Naive B cell (primary cell): Measurements from ENCODE around the gene LLPH. TPM values are rescaled to one million over a fixed set of nuclear protein-coding genes. Genes with fewer than 3 reads are reported as not detected.

Experiments
- ATAC-seq, 2 donors: fragments of 150-1000 bp; cut with Tn5 transposase; 2 replicates each; pipeline ENCODE4 v1.10.0; 2021; ENCODE audit warnings: low read depth in 2 of 2, mild to moderate bottlenecking in 2 of 2, moderate library complexity in 2 of 2
- DNase-seq: peaks from one replicate; pipeline ENCODE4 v3.0.0; 2022
- H3K27ac Mint-ChIP-seq, 6 donors: one replicate each; pipeline ENCODE4 v1.8.0; 2020 to 2022; ENCODE audit warnings: mild to moderate bottlenecking in 6 of 6, mixed read lengths in 6 of 6, moderate library complexity in 5 of 6, inconsistent platforms in 2 of 6
- H3K27me3 Mint-ChIP-seq, 3 donors: one replicate each; pipeline ENCODE4 v1.8.0; 2021 to 2022; ENCODE audit warnings: mixed read lengths in 3 of 3, mild to moderate bottlenecking in 1 of 3
- H3K36me3 Mint-ChIP-seq, 2 donors: one replicate each; pipeline ENCODE4 v1.8.0; 2020 to 2022; ENCODE audit warnings: mixed read lengths in 2 of 2, inconsistent platforms in 1 of 2, mild to moderate bottlenecking in 1 of 2
- H3K4me1 Mint-ChIP-seq, 3 donors: one replicate each; pipeline ENCODE4 v1.8.0; 2020 to 2022; ENCODE audit warnings: mixed read lengths in 3 of 3, inconsistent platforms in 1 of 3, mild to moderate bottlenecking in 1 of 3, moderate library complexity in 1 of 3
- H3K4me3 Mint-ChIP-seq, 8 donors: one replicate each; pipeline ENCODE4 v1.8.0; 2020 to 2022; ENCODE audit warnings: mild to moderate bottlenecking in 8 of 8, mixed read lengths in 8 of 8, moderate library complexity in 8 of 8, inconsistent platforms in 2 of 8
- H3K9me3 Mint-ChIP-seq, 7 donors: one replicate each; pipeline ENCODE4 v1.8.0; 2020 to 2022; ENCODE audit warnings: mixed read lengths in 7 of 7, mild to moderate bottlenecking in 5 of 7, inconsistent platforms in 2 of 7, moderate library complexity in 1 of 7
- polyA plus RNA-seq, 6 donors: library from polyadenylated mRNA; unstranded; fragments of 300-500 nt; fragmentation: Illumina TruSeq; gene quantifications; one replicate each; pipeline ENCODE4 v1.2.3, GENCODE V29; 2021; ENCODE audit warnings: low read depth in 6 of 6

The LLPH gene
- polyA plus RNA-seq, 6 donors from 2014 or later = 35.8 to 51.2 (median 40.6) TPM

- peak overlapping the region in 1 of 6 donors; percentile 50 for H3K27ac Mint-ChIP-seq
- H3K4me3 Mint-ChIP-seq = peak overlapping the region in 1 of 8 donors; percentile 12
- peaks cover 59 to 80% (median 78%) of the 10 kb centered on the region in 3 donors for H3K4me1 Mint-ChIP-seq
- H3K27me3 Mint-ChIP-seq = no peaks in the 10 kb centered on the region
- peaks cover 0 to 9% (median 0%) of the 10 kb centered on the region in 7 donors for H3K9me3 Mint-ChIP-seq
- peaks cover 14 to 19% of the 10 kb centered on the region in 2 donors for H3K36me3 Mint-ChIP-seq
- ATAC-seq (no peak), DNase-seq (no peak)
Observed at GRCh38 chr12:66160704-66161103, 30.2 kb upstream of the LLPH start.

DNA sequence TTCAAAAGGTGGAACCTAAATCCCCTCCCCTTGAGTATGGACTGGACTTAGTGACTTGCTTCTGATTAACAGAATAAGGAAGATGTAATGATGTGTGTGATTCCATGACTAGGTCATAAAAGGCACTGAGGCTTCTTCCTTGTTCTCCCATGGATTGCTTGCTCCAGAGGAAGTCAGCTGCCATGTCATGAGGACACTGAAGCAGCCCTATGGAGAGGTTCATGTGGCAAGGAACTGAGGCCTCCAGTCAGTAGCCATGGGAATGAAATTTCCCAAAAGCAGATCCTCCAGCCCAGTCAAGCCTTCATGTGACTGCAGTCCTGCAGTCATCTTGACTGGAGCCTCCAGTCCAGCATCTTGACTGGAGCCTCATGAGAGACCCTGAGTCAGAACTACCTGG lies 28.6 kb upstream of the LLPH start:
- Mint-ChIP-seq H3K4me3 (no peak overlapping the region), H3K27me3 (no peaks in the 10 kb centered on the region), H3K27ac (peak overlapping the region in 2 of 6 donors; percentile 7 to 53), H3K36me3 (peaks cover 14 to 19% of the 10 kb centered on the region in 2 donors), H3K4me1 (peaks cover 51 to 77% (median 72%) of the 10 kb centered on the region in 3 donors), H3K9me3 (no peaks in the 10 kb centered on the region)
- no peak for DNase-seq
- ATAC-seq = no peak

GRCh38 chr12:66156654-66157053 lies 26.1 kb upstream of the LLPH start:
- Mint-ChIP-seq H3K4me1 (peaks cover 32 to 57% (median 54%) of the 10 kb centered on the region in 3 donors), H3K36me3 (peaks cover 14 to 19% of the 10 kb centered on the region in 2 donors), H3K27ac (peak overlapping the region in 3 of 6 donors; percentile 13 to 33 (median 14)), H3K9me3 (no peaks in the 10 kb centered on the region), H3K27me3 (no peaks in the 10 kb centered on the region), H3K4me3 (no peak overlapping the region)
- no peak for DNase-seq
- no peak for ATAC-seq

GRCh38 chr12:66154776-66155175 lies 24.2 kb upstream of the LLPH start:
- Mint-ChIP-seq H3K27me3 (no peaks in the 10 kb centered on the region), H3K9me3 (no peaks in the 10 kb centered on the region), H3K4me3 (no peak overlapping the region), H3K36me3 (peaks cover 10 to 15% of the 10 kb centered on the region in 2 donors), H3K27ac (peak overlapping the region in 2 of 6 donors; percentile 53 to 56), H3K4me1 (peaks cover 31 to 61% (median 53%) of the 10 kb centered on the region in 3 donors)
- no peak for ATAC-seq
- no peak for DNase-seq

DNA sequence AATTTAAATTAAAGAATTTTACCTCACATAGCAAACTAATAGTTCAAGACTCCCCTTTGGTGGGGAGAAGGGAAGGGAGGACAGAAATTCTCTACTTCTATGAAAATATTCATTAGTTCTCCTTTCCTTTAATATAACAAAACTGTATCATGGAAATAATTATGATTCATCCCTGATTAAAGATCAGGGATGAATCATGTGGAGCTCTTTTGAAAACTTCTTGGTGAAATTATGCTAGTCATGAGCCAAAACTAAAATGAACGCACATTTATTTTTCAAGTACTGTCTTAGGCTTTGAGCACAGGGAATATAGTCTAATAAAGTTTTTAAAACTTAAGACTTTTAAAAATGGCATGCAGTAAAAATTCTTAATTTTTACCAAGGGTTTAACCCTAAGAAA lies 22.2 kb upstream of the LLPH start:
- Mint-ChIP-seq H3K4me3 (no peak overlapping the region), H3K27me3 (no peaks in the 10 kb centered on the region), H3K4me1 (peaks cover 19 to 43% (median 38%) of the 10 kb centered on the region in 3 donors), H3K36me3 (peaks cover 9 to 17% of the 10 kb centered on the region in 2 donors), H3K27ac (no peak overlapping the region), H3K9me3 (no peaks in the 10 kb centered on the region)
- ATAC-seq (no peak), DNase-seq (no peak)

GRCh38 chr12:66149702-66150398 lies 19.3 kb upstream of the LLPH start:
- Mint-ChIP-seq H3K27me3 (no peaks in the 10 kb centered on the region), H3K36me3 (peaks cover 0 to 11% of the 10 kb centered on the region in 2 donors), H3K4me3 (no peak overlapping the region), H3K9me3 (no peaks in the 10 kb centered on the region), H3K27ac (peak overlapping the region in 2 of 6 donors; percentile 50 to 61), H3K4me1 (peaks cover 12 to 30% (median 30%) of the 10 kb centered on the region in 3 donors)
- ATAC-seq (peak; percentile 41 to 56), DNase-seq (no peak)

DNA sequence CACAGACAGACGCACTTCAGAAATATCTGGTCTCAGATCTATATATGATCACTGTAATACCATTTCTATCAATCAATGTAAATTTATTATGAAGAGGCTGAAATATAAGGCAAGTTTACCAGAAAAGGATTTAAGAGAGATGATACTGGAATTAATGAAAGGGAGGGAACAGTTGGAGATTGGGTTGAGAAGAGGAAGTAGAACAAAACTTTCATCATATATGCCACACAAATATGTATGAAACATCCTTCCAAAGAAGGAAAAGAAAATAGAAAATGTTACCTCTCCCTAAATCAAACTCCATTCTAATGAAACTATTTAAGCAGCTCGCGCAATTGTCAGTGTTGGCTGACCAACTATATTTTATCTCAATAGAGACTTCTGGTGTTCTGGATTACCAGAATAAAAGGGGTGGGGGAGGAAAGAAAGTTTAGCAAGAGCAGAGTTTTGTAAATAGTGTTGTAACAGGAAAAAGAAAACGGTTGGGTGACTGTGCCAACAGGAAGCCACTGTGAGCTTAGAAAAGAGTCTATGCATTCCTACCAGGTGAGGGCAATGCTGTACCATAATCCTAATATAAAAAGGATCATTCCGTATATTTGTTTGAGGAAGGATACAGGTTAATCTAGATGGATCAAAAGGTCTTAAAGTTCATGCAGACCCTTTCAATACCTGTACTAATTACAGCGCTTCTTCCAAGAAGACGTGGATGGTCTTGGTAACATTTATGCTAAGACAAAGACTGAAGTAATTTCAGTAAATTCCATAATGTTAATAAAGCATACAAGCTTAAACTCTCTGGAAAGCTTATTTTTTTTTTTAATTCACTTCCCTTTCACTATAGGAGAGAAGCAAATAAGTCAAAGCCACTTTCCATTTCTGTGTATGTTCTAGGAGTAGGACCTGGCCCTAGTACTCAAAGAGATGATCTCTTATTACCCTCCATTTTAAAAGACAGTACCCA lies 14.5 kb upstream of the LLPH start:
- peaks cover 20 to 27% (median 20%) of the 10 kb centered on the region in 3 donors for H3K4me1 Mint-ChIP-seq
- peak overlapping the region in 5 of 6 donors; percentile 43 to 84 (median 77) for H3K27ac Mint-ChIP-seq
- H3K36me3 Mint-ChIP-seq = peaks cover 20 to 45% of the 10 kb centered on the region in 2 donors
- DNase-seq (no peak), ATAC-seq (peak; percentile 57)
- H3K27me3 Mint-ChIP-seq = no peaks in the 10 kb centered on the region
- peaks cover 4 to 23% (median 14%) of the 10 kb centered on the region in 7 donors for H3K9me3 Mint-ChIP-seq
- H3K4me3 Mint-ChIP-seq = peak overlapping the region in 2 of 8 donors; percentile 30 to 35

DNA sequence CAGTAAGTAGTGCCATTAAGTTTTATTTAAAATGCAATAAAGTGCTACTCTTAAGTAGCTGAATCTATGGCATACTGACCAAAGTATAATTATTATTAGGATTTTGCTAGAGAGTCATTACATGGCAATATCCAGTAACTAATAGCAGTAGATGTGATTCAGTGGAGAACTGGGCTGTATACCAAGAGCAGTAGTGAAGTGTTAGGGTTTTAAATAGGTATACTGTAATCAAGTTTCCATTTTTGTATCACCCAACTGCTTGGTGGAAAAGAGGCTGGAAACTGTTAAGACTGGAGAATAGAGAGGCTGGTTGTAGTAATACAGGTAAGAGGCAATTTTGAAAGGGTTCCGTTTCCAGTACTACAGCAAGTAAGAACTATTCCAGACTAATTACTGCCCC lies 13.3 kb upstream of the LLPH start:
- H3K27ac Mint-ChIP-seq = peak overlapping the region in 1 of 6 donors; percentile 62
- DNase-seq = no peak

GRCh38 chr12:66142826-66143225 lies 12.3 kb upstream of the LLPH start:
- H3K9me3 Mint-ChIP-seq = peaks cover 5 to 32% (median 19%) of the 10 kb centered on the region in 7 donors
- DNase-seq = no peak
- no peak for ATAC-seq
- peaks cover 30 to 44% of the 10 kb centered on the region in 2 donors for H3K36me3 Mint-ChIP-seq
- H3K4me3 Mint-ChIP-seq = no peak overlapping the region
- H3K27me3 Mint-ChIP-seq = no peaks in the 10 kb centered on the region
- H3K27ac Mint-ChIP-seq = no peak overlapping the region
- H3K4me1 Mint-ChIP-seq = peaks cover 18 to 24% (median 21%) of the 10 kb centered on the region in 3 donors

More for the DNA sequence above, 13.3 kb upstream of the LLPH start:
- ATAC-seq = no peak
- H3K4me1 Mint-ChIP-seq = peaks cover 18 to 24% (median 21%) of the 10 kb centered on the region in 3 donors
- no peaks in the 10 kb centered on the region for H3K27me3 Mint-ChIP-seq
- H3K4me3 Mint-ChIP-seq = no peak overlapping the region
- peaks cover 5 to 32% (median 19%) of the 10 kb centered on the region in 7 donors for H3K9me3 Mint-ChIP-seq
- H3K36me3 Mint-ChIP-seq = peaks cover 30 to 51% of the 10 kb centered on the region in 2 donors

DNA sequence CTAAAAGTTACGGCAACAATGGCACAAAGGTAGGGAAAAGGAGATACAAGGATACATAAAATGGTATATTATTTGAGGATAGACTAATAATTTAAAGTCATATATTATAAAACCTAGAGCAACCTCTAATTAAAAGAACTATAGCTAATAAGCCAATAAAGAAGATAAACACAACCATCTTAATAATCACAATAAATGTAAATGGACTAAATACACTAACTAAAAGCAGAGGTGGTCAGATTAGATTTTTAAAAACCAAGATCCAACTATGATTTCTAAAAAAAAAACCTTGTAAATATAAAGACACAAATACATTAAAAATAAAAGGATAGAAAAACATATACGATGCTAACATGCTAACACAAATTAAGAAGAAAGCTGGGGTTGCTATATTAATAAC lies 10.7 kb upstream of the LLPH start:
- no peak overlapping the region for H3K4me3 Mint-ChIP-seq
- peaks cover 30 to 44% of the 10 kb centered on the region in 2 donors for H3K36me3 Mint-ChIP-seq
- ATAC-seq (no peak), DNase-seq (no peak)
- peaks cover 18 to 24% (median 21%) of the 10 kb centered on the region in 3 donors for H3K4me1 Mint-ChIP-seq
- H3K27ac Mint-ChIP-seq = no peak overlapping the region
- H3K27me3 Mint-ChIP-seq = no peaks in the 10 kb centered on the region
- peaks cover 5 to 32% (median 19%) of the 10 kb centered on the region in 7 donors for H3K9me3 Mint-ChIP-seq

DNA sequence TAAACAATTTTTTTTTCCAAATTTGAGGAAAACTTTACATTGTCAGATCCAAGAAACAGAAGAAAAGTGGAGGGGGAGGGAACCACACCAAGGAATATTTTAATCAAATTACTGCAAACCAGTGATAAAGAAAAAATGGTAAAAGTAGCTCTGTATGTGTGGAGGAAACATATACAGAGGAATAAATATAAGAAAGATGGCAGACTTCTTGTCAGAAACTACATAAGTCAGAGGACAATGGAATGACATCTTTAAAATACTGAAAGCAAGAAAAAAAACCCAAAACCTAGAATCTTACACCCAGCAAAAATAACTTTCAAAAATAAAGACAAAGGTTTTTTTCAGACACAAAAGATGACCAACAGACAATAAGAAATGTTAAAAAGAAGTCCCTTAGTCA lies 10.2 kb upstream of the LLPH start:
- peaks cover 5 to 32% (median 19%) of the 10 kb centered on the region in 7 donors for H3K9me3 Mint-ChIP-seq
- DNase-seq = no peak
- peak overlapping the region in 1 of 6 donors; percentile 39 for H3K27ac Mint-ChIP-seq

GRCh38 chr12:66139328-66139727 lies 8.8 kb upstream of the LLPH start:
- Mint-ChIP-seq H3K4me3 (no peak overlapping the region), H3K27me3 (no peaks in the 10 kb centered on the region), H3K27ac (peak overlapping the region in 1 of 6 donors; percentile 40), H3K4me1 (peaks cover 0 to 5% (median 5%) of the 10 kb centered on the region in 3 donors), H3K9me3 (peaks cover 5 to 32% (median 19%) of the 10 kb centered on the region in 7 donors), H3K36me3 (peaks cover 30 to 44% of the 10 kb centered on the region in 2 donors)
- ATAC-seq (no peak), DNase-seq (no peak)

More for the DNA sequence above, 10.2 kb upstream of the LLPH start:
- Mint-ChIP-seq H3K27me3 (no peaks in the 10 kb centered on the region), H3K4me1 (peaks cover 12 to 19% (median 16%) of the 10 kb centered on the region in 3 donors), H3K36me3 (peaks cover 30 to 44% of the 10 kb centered on the region in 2 donors), H3K4me3 (peak overlapping the region in 2 of 8 donors; percentile 1 to 41)
- ATAC-seq = no peak

DNA sequence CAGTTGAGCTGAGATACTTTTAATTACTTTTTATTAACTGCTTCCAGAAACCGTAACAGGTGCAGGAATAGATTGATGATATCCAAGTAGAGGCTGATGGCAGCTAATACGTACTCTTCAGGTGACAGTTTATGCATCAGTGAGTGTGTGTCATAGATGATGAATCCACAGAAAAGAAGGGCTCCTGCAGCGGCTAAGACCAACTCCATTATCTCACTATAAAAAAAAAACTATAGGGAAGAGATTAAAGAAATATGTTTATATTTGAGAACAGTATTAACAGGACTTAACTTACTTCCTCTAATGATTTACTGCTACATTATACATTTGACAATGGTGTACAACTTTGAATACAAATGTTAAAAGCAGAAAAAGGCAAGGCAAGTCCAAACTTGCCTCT lies 7.4 kb upstream of the LLPH start:
- Mint-ChIP-seq H3K36me3 (peaks cover 22 to 39% of the 10 kb centered on the region in 2 donors), H3K27ac (no peak overlapping the region), H3K9me3 (peaks cover 5 to 32% (median 19%) of the 10 kb centered on the region in 7 donors), H3K27me3 (no peaks in the 10 kb centered on the region), H3K4me3 (no peak overlapping the region), H3K4me1 (peaks cover 1 to 5% (median 3%) of the 10 kb centered on the region in 3 donors)
- no peak for ATAC-seq
- no peak for DNase-seq
